GM20431 (cell line): ENCODE data around the gene MAGI2.
"Not testable (repeated sequence)": the region's sequence is repeated elsewhere in the genome, so short reads cannot be mapped to it uniquely, and the experiment has no call there.

ENCODE experiments used
- in situ Hi-C: fragments of 300-500 bp; cut with MseI, MboI; formaldehyde crosslinking; loops from one replicate; pipeline ENCODE4 v1.15.0; 2020; ENCODE audit warnings: low sequenced_read_pairs; ENCODE audit not compliant: unreplicated experiment

Gene MAGI2

DNA sequence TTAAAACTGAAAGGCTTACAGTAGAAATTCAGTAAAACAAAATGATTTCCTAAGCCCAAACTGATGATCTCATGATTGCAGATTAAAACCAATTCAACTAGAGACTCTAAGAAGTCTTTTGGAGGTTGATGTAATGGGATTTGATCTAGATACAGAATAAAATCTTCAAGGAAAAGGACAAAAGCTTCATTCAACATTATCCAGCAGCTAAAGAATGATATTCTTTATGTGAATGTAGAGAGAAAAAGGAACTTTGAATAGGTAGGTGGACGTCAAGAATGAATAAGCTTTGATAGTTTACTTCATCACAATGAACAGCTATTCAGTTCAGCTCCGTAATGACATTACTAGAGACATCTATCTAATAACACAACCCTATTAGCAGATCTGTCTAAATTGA is 910.5 kb downstream of the MAGI2 start:
- in situ Hi-C loops: no loop called here

DNA sequence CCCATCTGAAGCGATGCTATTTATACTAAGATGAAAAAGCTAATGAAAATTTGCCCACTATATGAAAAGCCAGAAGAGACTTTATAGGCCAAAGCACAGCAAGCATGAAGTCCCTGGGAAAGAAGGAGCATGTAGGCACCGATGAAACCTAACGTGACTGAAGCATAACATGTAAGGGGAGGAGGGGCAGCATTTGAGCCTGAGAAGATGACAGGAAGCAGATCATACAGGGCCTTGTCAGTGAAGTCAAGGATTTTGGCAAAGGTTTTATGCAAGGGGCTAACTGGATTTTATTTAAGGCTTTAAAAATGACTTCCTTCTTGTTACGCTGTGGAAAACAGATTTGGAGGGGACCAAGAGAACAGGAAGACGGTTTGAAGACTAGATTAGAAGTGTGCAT is 910.9 kb downstream of the MAGI2 start:
- in situ Hi-C loops: no loop called here

DNA sequence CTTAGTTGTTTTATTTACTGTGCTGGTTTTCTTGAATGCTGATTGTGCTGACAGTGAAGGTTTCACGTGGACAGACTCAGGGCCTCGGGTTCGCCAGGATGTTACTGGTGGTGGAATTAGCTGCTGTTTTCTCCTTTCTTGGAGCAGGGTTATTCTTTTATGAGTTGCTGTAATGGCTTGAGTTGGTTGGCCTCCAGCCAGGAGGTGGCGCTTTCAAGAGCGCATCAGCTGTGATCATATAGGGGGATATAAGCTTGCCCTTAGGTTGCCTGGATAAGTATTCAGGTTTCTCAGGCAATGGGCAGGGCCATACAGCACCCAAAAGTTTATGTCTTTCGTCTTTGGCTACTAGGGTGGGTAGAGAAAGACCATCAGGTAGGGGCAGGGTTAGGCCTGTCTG is 913.6 kb downstream of the MAGI2 start:
- in situ Hi-C loops: no loop called here

DNA sequence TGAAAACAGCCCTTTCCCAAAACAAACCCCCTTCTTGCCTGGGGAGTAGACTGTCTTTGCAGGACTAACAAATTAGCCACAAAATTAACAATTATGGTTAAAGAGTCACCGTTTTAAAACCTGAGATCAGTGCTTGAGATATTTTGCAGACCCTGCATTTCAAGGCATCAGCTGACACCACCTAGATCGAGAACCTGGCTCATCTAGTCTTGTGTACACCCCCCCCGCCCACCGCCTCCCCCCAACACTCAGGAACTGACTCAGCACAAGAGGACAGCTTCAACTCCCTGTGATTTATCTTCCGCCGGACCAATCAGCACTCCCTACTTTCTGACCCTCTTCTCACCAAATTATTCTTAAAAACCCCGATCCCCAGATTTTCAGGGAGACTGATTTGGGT is 917.8 kb downstream of the MAGI2 start:
- in situ Hi-C loops: no loop called here

DNA sequence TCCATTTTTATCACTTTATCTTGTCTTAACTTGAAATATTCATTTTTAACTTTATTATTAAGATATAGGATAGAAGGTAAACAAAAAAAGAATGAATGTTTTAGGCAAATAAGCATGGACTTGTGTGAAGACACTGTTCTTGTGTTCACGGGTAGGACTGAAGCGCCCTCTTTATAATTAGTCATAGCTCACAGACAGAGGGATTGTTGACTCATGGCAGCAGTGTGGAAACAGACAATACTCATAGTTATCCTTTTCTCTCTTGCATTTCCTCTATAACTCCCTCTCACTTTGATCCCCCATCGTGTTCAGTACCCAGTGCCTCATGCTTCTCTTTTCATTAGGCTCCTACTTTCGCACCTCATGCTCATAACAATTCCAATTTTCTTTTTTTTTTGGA is 923.1 kb downstream of the MAGI2 start:
- in situ Hi-C loops: no loop called here

DNA sequence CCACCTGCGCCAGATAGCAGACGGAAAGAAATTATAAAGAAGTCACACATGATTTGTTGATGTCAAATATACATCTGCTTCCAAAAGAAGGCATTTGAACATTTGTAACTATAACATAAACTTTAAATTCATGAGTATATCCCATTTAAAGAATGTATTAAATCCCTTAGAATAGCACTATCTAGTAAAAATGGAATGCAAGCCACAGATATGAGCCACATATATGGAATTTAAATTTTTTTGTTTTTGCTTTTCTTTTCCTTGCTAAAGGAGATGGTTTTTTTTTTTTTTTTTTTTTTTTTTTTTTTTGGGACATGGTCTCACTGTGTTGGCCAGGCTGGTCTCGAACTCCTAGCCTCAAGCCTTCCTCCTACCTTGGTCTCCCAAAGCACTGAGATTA is 924.1 kb downstream of the MAGI2 start:
- in situ Hi-C loops: no loop called here

DNA sequence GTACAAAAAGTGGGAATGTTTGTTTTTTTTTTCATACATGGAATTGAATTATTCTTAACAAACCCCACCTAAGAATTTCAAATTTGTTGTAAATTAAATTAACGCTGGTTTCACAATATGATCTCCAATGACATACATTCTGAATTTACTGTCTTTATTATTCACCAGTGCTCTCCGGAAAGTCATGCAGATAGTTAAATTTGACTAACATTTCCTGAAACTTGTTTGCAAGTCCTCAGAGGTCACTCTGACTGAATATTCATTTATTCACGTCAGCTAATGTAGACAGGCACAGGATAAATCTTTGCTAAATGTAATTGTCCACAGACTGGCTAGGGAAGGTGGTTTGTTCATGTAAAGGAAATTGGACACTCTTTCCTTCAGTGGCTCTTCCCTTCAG is 924.5 kb downstream of the MAGI2 start:
- in situ Hi-C loops: no loop called here

DNA sequence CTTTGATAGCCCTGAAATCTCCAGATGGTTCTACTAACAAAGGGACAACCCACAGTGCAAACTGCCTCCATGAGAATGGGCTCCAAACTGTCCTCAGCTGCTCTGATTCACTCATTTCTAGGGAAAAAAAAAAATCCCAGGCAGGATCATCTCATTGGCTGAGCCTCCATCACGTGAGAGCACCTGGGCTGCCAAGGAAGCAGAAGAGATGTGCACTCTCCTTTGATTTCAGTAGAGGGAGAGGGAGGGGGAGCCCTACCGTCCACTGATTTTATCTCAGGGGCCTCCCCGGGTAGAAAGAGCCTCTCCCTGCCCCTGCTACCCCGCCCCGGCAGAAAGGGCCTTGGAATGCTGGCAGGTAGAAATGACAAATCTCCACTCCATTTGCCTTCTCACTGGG is 929.5 kb downstream of the MAGI2 start:
- in situ Hi-C loops: no loop called here

DNA sequence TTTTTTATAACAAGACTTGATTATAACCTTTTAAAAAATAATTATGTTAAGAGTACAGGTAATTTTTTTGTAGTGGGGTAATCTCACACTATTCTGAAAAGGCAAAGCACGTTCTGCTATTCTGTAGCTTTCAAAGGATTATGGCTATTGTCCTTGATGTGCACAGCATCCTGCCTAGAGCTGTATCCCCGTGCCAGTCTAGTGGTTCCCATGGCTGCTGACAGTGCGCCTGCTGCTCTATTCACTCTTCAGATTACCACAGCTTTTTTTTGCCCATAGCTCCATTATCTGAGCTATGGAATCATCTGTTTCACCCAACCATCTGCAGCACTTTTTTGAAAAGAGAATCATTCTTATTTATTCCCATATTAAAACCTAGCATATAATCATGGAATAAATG is 931.5 kb downstream of the MAGI2 start:
- in situ Hi-C loops: no loop called here

DNA sequence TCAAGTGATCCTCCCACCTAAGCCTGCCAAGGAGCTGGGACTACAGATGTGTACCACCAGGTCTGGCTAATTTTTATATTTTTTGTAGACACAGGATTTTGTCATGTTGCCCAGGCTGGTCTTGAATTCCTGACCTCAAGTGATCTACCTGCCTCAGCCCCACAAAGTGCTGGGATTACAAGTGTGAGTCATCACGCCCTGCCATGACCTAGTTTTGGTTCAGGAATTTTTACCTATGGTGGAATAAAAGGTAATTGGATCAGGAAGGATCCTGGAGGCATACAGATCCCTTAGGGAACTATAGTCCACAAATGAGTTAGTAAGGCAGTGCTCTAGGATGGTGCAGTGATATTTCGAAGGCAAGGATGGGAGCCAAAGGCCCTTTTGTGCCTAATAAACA is 937.0 kb downstream of the MAGI2 start:
- in situ Hi-C loops: no loop called here

DNA sequence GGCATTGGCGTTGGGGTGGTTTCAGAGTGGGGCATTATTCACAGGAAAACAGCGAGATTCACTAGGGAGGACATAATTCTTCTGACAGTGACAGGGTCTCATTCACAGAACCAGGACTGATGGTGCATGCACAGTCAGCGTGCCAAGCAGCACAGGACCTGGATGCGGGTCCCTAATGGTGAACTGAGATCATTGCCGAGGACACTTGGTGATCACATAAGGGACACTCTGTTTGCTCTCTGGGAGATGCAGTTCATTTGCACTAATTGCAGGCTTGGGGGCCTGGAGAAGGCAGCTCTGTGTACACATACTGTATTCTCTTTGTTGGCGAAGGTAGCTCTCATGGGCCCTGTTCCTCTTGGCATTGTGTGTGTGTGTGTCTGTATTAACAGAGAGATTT is 938.8 kb downstream of the MAGI2 start:
- in situ Hi-C loops: no loop called here

DNA sequence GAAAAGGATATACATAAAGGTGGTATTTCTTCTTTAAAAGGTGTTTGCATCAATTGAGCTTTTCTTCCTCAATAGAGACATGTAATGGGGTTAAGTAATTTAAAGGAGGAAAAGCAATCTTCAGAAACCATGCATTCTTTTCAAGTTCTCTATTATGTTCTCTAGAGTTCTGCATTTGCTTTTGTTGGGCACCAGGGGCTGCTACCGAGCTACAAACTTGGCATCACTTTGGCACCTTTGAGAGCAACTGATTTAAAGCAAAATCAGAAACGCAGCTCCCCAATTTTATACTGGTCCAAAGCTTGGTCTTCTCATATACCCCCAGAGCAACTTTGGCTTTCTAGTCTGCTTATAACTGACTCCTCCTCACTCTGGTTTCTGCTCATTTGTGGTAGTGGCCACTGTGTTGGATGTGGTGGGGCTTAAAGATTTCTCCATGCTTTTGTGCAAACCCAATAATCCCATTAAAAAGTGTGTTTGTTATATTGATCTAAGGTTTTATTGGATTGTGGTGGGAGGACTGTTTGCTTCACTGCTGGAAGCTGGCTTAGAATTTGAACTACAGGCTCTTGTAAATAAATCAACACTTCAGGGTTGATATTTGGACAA is 942.8 kb downstream of the MAGI2 start:
- in situ Hi-C loops: no loop called here

DNA sequence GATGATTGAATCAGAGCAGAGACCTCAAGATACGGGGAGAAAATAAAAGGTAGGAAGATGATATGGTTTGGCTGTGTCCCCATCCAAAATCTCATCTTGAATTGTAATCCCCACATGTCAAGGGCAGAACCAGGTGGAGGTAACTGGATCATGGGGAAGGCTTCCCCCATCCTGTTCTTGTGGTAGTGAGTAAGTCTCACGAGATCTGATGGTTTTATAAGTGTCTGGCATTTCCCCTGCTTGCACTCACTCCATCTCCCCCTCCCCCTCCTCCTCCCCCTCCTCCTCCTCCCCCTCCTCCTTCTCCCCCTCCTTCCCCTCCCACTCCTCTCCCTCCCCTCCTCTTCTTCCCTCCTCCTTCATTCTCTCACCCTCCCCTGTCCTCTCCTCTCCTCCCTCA is 950.2 kb downstream of the MAGI2 start:
- in situ Hi-C loops: not testable (repeated sequence)

DNA sequence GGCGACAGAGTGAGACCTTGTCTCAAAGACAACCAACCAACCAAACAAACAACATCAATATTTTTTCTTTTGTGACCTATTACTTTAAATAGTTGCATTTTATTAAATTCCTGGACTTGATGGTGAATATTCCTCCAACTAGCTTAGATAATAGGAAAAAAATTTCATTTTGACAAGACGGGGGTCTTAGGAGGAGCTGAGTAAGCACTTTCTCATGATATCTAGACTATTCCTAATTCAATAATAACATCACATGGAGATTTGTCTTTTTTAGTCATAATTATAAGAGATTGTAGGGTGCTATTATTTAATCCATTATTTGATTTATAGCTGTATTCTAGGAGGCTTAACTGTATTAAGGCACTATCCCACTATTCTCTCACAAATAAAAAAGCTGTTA is 952.4 kb downstream of the MAGI2 start:
- in situ Hi-C loops: no loop called here

DNA sequence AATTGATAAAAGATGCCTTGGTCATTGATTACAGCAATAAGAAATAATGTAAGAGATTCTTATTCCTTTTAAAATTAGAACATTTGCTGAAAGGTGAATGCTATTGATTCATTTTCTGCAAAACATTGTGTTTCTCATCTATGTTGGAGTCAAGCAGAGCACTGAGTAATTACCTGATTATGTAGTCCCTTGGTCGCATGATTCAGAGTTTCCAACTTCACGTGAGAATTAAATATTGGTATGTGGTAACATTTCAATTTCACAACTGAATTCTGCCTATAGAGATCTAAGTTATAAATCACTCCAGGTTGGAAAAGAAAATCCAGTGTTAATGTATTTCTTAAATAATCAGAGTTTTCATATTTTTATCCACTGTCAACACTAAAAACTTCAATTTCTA is 953.5 kb downstream of the MAGI2 start:
- in situ Hi-C loops: no loop called here

DNA sequence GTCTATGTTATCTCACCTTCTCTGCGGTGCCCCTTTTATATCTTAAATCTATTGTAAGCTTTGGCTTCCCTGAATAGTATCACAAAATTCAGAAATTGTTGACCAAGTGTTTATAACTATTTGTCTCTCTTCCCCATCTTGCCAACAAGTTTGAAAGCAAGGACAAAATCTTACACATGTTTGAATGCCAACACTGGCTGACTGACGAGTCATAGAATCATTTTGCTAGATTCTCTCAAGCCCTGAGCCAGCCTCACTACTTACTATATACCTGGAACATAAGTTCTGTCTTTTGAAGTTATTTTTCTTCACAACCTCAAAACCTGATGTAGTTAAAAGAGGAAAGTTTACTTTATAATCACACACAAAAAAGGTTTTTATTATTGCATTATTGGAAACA is 954.2 kb downstream of the MAGI2 start:
- in situ Hi-C loops: no loop called here

DNA sequence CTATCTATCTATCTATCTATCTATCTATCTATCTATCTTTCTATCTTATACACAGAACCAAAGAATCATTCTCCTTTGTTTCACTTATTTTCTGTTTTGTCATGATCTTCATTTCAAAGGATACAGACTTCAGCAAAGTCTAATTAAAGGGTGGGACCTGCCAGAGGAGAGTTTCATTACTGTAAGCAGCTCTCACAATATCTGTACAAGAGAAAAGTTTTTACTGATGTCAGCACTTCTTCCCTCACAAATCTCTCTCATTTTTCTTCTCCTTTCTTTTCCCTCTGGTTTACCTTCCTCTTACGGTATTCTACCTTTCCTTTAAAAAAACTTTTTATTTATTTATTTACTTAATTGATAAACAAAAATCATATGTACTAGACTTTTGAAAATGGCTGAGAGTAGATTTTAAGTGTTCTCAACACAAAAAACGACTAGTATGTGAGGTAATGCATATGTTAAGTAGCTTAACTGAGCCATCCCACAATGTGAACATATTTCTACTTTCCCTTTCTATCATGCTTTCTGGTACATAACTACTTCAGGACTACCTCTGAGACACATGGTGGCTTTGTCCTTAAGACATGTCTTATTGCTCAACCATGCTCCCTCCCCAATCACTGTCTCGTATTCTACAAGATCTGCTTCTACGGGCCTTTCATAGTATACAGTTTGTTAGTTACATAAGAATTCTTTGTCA is 955.6 kb downstream of the MAGI2 start:
- in situ Hi-C loops: no loop called here

DNA sequence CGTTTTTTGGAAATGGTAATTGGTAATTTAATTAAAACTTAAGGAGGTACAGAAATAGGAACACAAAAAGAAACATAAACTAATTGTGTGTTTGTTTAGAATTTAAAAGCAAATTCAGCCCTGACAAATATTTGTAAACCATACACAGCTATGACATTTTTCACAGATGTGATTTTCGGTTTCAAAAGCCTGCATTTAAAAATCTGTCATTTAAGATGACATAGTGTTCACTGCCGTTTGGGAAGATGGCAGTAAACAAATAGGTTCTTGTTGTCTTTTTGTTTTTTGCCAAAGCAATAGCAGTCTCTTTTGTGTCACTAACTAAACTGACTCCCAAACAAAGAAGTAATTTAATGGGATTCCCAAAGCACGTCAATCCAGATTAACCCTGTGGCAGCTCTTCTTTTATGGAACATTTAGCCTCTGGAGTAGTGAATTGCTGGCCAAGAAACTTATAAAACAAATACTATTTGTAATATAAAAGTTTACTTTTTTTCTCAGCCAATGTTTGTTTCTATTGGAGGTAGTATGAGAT is 957.3 kb downstream of the MAGI2 start:
- in situ Hi-C loops: no loop called here

DNA sequence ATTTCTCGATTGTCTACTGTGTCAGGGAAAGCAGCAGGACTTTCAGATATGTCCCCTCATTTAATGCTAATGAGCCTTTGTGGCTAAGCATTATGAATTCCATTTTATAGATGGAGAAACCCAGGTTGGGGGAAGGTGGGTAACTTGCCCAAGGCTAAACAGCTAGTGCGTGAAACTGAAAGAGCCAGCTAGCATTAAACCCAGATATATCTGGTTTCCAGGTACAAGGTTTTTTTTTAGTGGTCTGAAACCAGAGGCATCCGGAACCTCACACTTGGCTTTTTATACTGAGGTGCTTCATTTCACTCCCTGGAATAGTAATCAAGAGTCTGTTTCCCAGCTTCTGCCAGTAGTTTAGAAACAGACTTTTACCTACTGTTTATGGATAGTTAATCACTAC is 960.1 kb downstream of the MAGI2 start:
- in situ Hi-C loops: no loop called here

DNA sequence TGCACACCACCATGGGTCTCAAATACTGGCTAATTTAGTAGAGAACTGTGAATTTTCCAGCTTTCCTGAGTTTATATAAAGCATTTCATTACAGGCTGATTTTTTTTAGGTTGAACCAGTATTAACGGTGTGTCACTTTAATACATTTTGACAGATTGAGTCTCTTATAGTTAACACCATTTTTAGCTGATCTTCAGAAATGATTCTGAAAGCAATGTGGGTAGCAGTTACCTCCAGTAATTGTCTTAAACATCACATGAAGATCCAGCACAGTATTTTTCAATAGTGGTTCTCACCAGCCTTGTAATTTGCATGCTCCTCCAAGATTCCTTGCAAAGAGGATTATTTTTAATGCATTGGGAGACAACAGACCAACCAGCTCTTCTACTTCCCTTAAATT is 961.3 kb downstream of the MAGI2 start:
- in situ Hi-C loops: no loop called here

DNA sequence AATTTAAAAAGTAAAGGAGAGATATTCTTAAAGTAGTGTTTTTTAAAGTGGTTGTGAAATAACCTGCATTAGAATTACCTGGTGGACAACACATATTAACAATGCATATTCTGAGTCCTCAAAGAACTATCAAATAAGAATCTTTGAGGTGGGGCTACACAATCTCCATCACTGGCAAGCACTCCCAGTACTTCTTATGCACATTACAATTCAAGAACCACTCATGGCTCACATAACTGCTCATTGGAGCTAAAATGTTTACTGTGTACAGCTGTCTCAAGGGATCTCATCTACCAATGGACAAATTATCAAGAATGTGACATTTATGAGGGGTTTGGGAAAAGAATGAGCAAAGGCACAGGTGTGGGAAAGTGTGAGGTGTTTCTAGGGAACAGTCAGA is 962.9 kb downstream of the MAGI2 start:
- in situ Hi-C loops: no loop called here
